PC-3 (cell line): ENCODE results near the gene C19orf47. TPM values are rescaled to one million over a fixed set of nuclear protein-coding genes. Genes with fewer than 3 reads are reported as not detected.
"Not testable (repeated sequence)": the region's sequence is repeated elsewhere in the genome, so short reads cannot be mapped to it uniquely, and the experiment has no call there.

ENCODE experiments used
- ATAC-seq: fragments of 200-7000 bp; cut with Tn5 transposase; 2 replicates; pipeline ENCODE4 v1.9.1; 2020; ENCODE audit warnings: mild to moderate bottlenecking, moderate library complexity
- BruUV-seq: library from RNA; stranded (reverse); fragments of 400-500 nt; replicated peaks from 2 replicates; lab custom pipeline; 2021; lab: Mats Ljungman, UMichigan
- CTCF ChIA-PET: fragments of 300-600 bp; sonication (Branson Sonifier 250); formaldehyde crosslinking; loops from one replicate; lab custom pipeline; 2022; ENCODE audit warnings: antibody characterized with exemption; lab: Charles Lee
- POLR2A ChIA-PET: fragments of 300-600 bp; sonication (Branson Sonifier 250); formaldehyde crosslinking; loops from one replicate; lab custom pipeline; 2022; ENCODE audit warnings: antibody characterized with exemption; ENCODE audit not compliant: unreplicated experiment; lab: Charles Lee
- DNase-seq: peaks from one replicate; pipeline ENCODE4 v3.0.0-alpha.2; 2015
- H2AFZ ChIP-seq: fragments of 300-600 bp; sonication (generic); 2 replicates; pipeline ENCODE4 v1.6.0; 2016; ENCODE audit warnings: antibody characterized with exemption, low read length
- H3F3A ChIP-seq: fragments of 300-600 bp; sonication (generic); one replicate; pipeline ENCODE4 v1.6.0; 2017; ENCODE audit warnings: antibody characterized with exemption, low read length, control low read depth, mild to moderate bottlenecking; ENCODE audit not compliant: unreplicated experiment
- H3K27ac ChIP-seq: fragments of 300-600 bp; sonication (generic); 2 replicates; pipeline ENCODE4 v1.5.1; 2016; ENCODE audit warnings: mild to moderate bottlenecking, low read length
- H3K27me3 ChIP-seq: fragments of 300-600 bp; sonication (generic); 2 replicates; pipeline ENCODE4 v1.6.1; 2016; ENCODE audit warnings: low read length, mixed read lengths
- H3K36me3 ChIP-seq: fragments of 300-600 bp; sonication (generic); 2 replicates; pipeline ENCODE4 v1.6.1; 2016; ENCODE audit warnings: low read depth, mixed run types, low read length, mixed read lengths
- H3K4me1 ChIP-seq: fragments of 300-600 bp; sonication (generic); 2 replicates; pipeline ENCODE4 v1.5.1; 2016; ENCODE audit warnings: low read length; ENCODE audit not compliant: insufficient read depth
- H3K4me2 ChIP-seq: fragments of 300-600 bp; sonication (generic); 2 replicates; pipeline ENCODE4 v1.6.0; 2016; ENCODE audit warnings: low read length
- H3K4me3 ChIP-seq: fragments of 300-600 bp; sonication (generic); 2 replicates; pipeline ENCODE4 v1.5.1; 2016; ENCODE audit warnings: mild to moderate bottlenecking, low read length, mixed read lengths
- H3K79me2 ChIP-seq: fragments of 300-600 bp; sonication (generic); 2 replicates; pipeline ENCODE4 v1.6.1; 2017; ENCODE audit warnings: low read length, mixed read lengths
- H3K9ac ChIP-seq: fragments of 300-600 bp; sonication (generic); 2 replicates; pipeline ENCODE4 v1.6.0; 2016; ENCODE audit warnings: mild to moderate bottlenecking, low read length
- H3K9me2 ChIP-seq: fragments of 300-600 bp; sonication (generic); replicated peaks from 2 replicates; pipeline ENCODE4 v1.6.1; 2016; ENCODE audit warnings: mixed run types, low read length, mixed read lengths
- H3K9me3 ChIP-seq: fragments of 300-600 bp; sonication (generic); 2 replicates; pipeline ENCODE4 v1.6.1; 2016; ENCODE audit warnings: low read length, mixed read lengths
- H4K20me1 ChIP-seq: fragments of 300-600 bp; sonication (generic); 2 replicates; pipeline ENCODE4 v1.6.1; 2016; ENCODE audit warnings: low read length, mixed read lengths
- CTCF ChIP-seq: fragments of 300-600 bp; sonication (generic); conservative IDR thresholded peaks from 2 replicates; pipeline ENCODE4 v1.5.1; 2017; ENCODE audit warnings: antibody characterized with exemption, low read depth, mild to moderate bottlenecking, low read length
- EZH2 ChIP-seq: fragments of 300-600 bp; sonication (generic); IDR thresholded peaks from one replicate; pipeline ENCODE4 v1.6.1; 2017; ENCODE audit warnings: antibody characterized with exemption, mild to moderate bottlenecking, low read length; ENCODE audit not compliant: unreplicated experiment
- EZH2phosphoT487 ChIP-seq: fragments of 300-600 bp; sonication (generic); IDR thresholded peaks from 2 replicates; pipeline ENCODE4 v1.6.1; 2018; ENCODE audit warnings: mild to moderate bottlenecking, antibody characterized with exemption, low read length, borderline replicate concordance
- intact Hi-C: fragments of 100-400 bp; cut with micrococcal nuclease; formaldehyde crosslinking; loops from 2 replicates; pipeline ENCODE4 v1.9.0; 2023
- total RNA-seq: library from RNA; depleted of rRNA; stranded (reverse); fragments of >200 nt; gene quantifications from 2 replicates; pipeline ENCODE4 v1.2.3, GENCODE V29; 2014

C19orf47 gene
- total RNA-seq, 1 experiment from 2014 or later: 13.9 TPM

DNA sequence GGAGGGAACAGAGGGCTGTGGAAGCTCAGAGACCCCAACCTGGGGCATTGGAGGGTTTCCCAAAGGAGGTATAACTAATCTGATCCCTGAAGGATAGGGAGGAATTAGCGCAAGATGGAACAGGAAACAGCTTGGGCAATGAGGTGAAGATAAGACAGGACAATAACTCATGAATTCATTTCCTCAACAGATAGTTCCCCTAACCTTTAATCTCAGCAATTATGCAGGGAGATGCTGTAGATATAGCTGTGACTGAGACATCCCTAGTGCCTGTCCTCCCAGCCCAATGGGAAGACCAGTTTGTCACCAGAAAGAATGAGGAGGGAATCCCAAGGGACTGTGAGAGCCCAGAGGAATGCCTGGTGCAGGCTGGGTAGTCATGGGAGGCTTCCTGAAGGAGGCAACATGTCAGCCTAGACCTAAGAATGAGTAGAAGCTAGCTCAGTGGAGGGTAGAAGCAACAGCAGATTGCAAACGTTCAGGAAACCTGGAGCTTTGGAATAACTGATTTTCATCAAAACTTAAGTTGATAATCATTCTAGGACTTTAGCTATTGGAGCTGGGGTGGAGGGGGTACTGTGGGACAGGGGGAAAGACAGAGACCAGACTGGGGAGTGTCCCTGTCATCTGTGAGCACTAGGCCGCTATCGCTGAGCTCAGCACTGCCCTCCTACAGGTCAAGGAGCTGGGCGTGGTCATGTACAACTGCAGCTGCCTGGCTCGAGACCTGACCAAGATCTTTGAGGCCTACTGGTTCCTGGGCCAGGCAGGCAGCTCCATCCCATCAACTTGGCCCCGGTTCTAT lies 23.0 kb upstream of the C19orf47 start:
- BruUV-seq: no TSS peak
- Histone ChIP-seq H3K79me2 (no peaks in the 10 kb centered on the region), H3K27ac (no peak overlapping the region), H3K4me2 (no peak overlapping the region), H4K20me1 (no peaks in the 10 kb centered on the region), H3K36me3 (no peaks in the 10 kb centered on the region), H3F3A (no peaks in the 10 kb centered on the region), H3K27me3 (no peaks in the 10 kb centered on the region), H3K9ac (no peak overlapping the region), H3K4me3 (no peak overlapping the region), H3K4me1 (no peaks in the 10 kb centered on the region), H3K9me2 (no peaks in the 10 kb centered on the region), H3K9me3 (no peaks in the 10 kb centered on the region), H2AFZ (no peak overlapping the region)
- TF ChIP-seq EZH2 (no peak), CTCF (no peak), EZH2phosphoT487 (no peak)
- intact Hi-C loops: no loop called here
- CTCF ChIA-PET: no interaction called here
- ATAC-seq: no peak
- no peak for DNase-seq
- POLR2A ChIA-PET: no interaction called here

- H3F3A ChIP-seq, POLR2A ChIA-PET, BruUV-seq, intact Hi-C loops, H3K9ac ChIP-seq, H3K9me3 ChIP-seq, H3K4me2 ChIP-seq, H3K4me3 ChIP-seq, H2AFZ ChIP-seq, H3K27ac ChIP-seq, ATAC-seq, H3K4me1 ChIP-seq, H3K27me3 ChIP-seq, DNase-seq, CTCF ChIA-PET, H3K36me3 ChIP-seq, H4K20me1 ChIP-seq, H3K9me2 ChIP-seq, H3K79me2 ChIP-seq: not testable (repeated sequence)
These were observed 22.1 kb upstream of the C19orf47 start for GRCh38 chr19:40370253-40370652.

GRCh38 chr19:40369797-40370196 lies 21.6 kb upstream of the C19orf47 start:
- no TSS peak for BruUV-seq
- CTCF ChIA-PET: no interaction called here
- Histone ChIP-seq H3K79me2 (no peaks in the 10 kb centered on the region), H3K36me3 (no peaks in the 10 kb centered on the region), H3K27me3 (no peaks in the 10 kb centered on the region), H3K9me3 (no peaks in the 10 kb centered on the region), H3K4me2 (no peak overlapping the region), H3K4me3 (no peak overlapping the region), H3K27ac (no peak overlapping the region), H3K4me1 (no peaks in the 10 kb centered on the region), H4K20me1 (no peaks in the 10 kb centered on the region), H3K9me2 (no peaks in the 10 kb centered on the region), H3K9ac (no peak overlapping the region), H3F3A (no peaks in the 10 kb centered on the region), H2AFZ (no peak overlapping the region)
- intact Hi-C loops: no loop called here
- POLR2A ChIA-PET: no interaction called here
- TF ChIP-seq CTCF (no peak), EZH2 (no peak), EZH2phosphoT487 (no peak)
- no peak for DNase-seq
- no peak for ATAC-seq
